GM12872 (cell line): ENCODE results near the gene MYCBPAP.

Experiments used
- CTCF ChIP-seq: IDR thresholded peaks from 3 replicates; pipeline ENCODE4 v1.5.1; 2011; ENCODE audit warnings: low read depth, mild to moderate bottlenecking, low read length, moderate library complexity; ENCODE audit not compliant: insufficient read depth

The MYCBPAP gene

GRCh38 chr17:50499270-50499669 lies 9.0 kb upstream of the MYCBPAP start:
- TF ChIP-seq CTCF, result no peak

GRCh38 chr17:50499721-50500120 lies 8.5 kb upstream of the MYCBPAP start:
- TF ChIP-seq CTCF, result no peak

- TF ChIP-seq CTCF, result peak; percentile 34; the same call in 2 of the 3 replicates
These were observed 7.2 kb upstream of the MYCBPAP start for GRCh38 chr17:50501054-50501453.

GRCh38 chr17:50502301-50502990 lies 5.8 kb upstream of the MYCBPAP start:
- no peak for TF ChIP-seq CTCF

- no peak for TF ChIP-seq CTCF
These were observed 2.6 kb upstream of the MYCBPAP start for GRCh38 chr17:50505591-50506130.

- no peak for TF ChIP-seq CTCF
These were observed 1.9 kb upstream of the MYCBPAP start for GRCh38 chr17:50506298-50506697.

- no peak for TF ChIP-seq CTCF
These were observed 578 bp downstream of the MYCBPAP start for GRCh38 chr17:50508573-50509460.
